H1 (cell line): ENCODE data around the gene BATF3. TPM values are rescaled to one million over a fixed set of nuclear protein-coding genes. Genes with fewer than 3 reads are reported as not detected.

Source experiments
- CTCF ChIA-PET: fragments of 300-600 bp; sonication (Branson Sonifier 250); formaldehyde crosslinking; loops from one replicate; lab custom pipeline; 2021; ENCODE audit not compliant: partially characterized antibody; lab: Charles Lee
- POLR2A ChIA-PET: fragments of 300-600 bp; sonication (Branson Sonifier 250); formaldehyde crosslinking; loops from one replicate; lab custom pipeline; 2021; ENCODE audit warnings: inconsistent platforms; ENCODE audit not compliant: partially characterized antibody; lab: Charles Lee
- DNase-seq, 2 experiments: peaks; one replicate each; pipeline versions ENCODE4 v3.0.0 to v3.0.0-alpha.2; 2010 to 2022; ENCODE audit warnings: low spot score in 2 of 2, low read depth in 1 of 2, mixed read lengths in 1 of 2
- FAIRE-seq: peaks from 2 replicates; lab custom pipeline; 2011; peaks lifted over from hg19 to GRCh38; lab: Jason Lieb, UNC
- H2AFZ ChIP-seq: 2 replicates; pipeline ENCODE4 v1.8.1; 2012; ENCODE audit warnings: low read length, inconsistent platforms
- H2AK5ac ChIP-seq: 2 replicates; pipeline ENCODE4 v1.6.1; 2013; ENCODE audit warnings: low read depth, low read length
- H2BK120ac ChIP-seq: replicated peaks from 2 replicates; pipeline ENCODE3; 2013; ENCODE audit warnings: low read depth, low read length, inconsistent platforms
- H2BK12ac ChIP-seq: 2 replicates; pipeline ENCODE4 v1.6.1; 2013; ENCODE audit warnings: low read depth, low read length
- H2BK15ac ChIP-seq: 2 replicates; pipeline ENCODE4 v1.6.1; 2013; ENCODE audit warnings: low read length
- H2BK20ac ChIP-seq: 2 replicates; pipeline ENCODE4 v1.6.1; 2013; ENCODE audit warnings: low read length
- H2BK5ac ChIP-seq: 2 replicates; pipeline ENCODE4 v1.6.1; 2013; ENCODE audit warnings: low read depth, low read length
- H3K14ac ChIP-seq: 2 replicates; pipeline ENCODE4 v1.6.1; 2013; ENCODE audit warnings: inconsistent platforms; ENCODE audit not compliant: insufficient read length
- H3K18ac ChIP-seq: 2 replicates; pipeline ENCODE4 v1.6.1; 2013; ENCODE audit warnings: low read length; ENCODE audit errors: extremely low read depth
- H3K23ac ChIP-seq: 2 replicates; pipeline ENCODE4 v1.6.1; 2013; ENCODE audit warnings: inconsistent platforms; ENCODE audit not compliant: insufficient read length
- H3K23me2 ChIP-seq: 2 replicates; pipeline ENCODE4 v1.6.1; 2013; ENCODE audit warnings: low read depth, low read length
- H3K27ac ChIP-seq: 2 replicates; pipeline ENCODE4 v1.6.1; 2011; ENCODE audit warnings: low read depth, low read length, inconsistent platforms
- H3K27me3 ChIP-seq, 4 experiments: replicated peaks in 1 of 4; 1 replicate in 1 of 4; 2 replicates in 3 of 4; pipeline versions ENCODE4 v1.6.1 to v1.8.1; 2011 to 2013; ENCODE audit warnings: low read length in 3 of 4, mild to moderate bottlenecking in 3 of 4, inconsistent platforms in 2 of 4, mixed read lengths in 2 of 4, moderate library complexity in 1 of 4; ENCODE audit not compliant: control insufficient read depth in 3 of 4, insufficient read depth in 3 of 4; ENCODE audit errors: extremely low read depth in 1 of 4
- H3K36me3 ChIP-seq, 4 experiments: 2 replicates each; pipeline versions ENCODE4 v1.6.1 to v1.8.1; 2011 to 2013; ENCODE audit warnings: mild to moderate bottlenecking in 4 of 4, low read length in 3 of 4, moderate library complexity in 2 of 4, control low read depth in 1 of 4, inconsistent platforms in 1 of 4; ENCODE audit not compliant: insufficient read depth in 4 of 4, control insufficient read depth in 2 of 4
- H3K4ac ChIP-seq: replicated peaks from 2 replicates; pipeline ENCODE3; 2013; ENCODE audit warnings: low read length, low read depth, mixed read lengths, inconsistent platforms; ENCODE audit not compliant: insufficient read length
- H3K4me1 ChIP-seq, 4 experiments: replicated peaks in 1 of 4; 1 replicate in 1 of 4; 2 replicates in 3 of 4; pipeline versions ENCODE4 v1.6.1 to v1.8.1; 2011 to 2013; ENCODE audit warnings: low read length in 3 of 4, inconsistent platforms in 2 of 4, mixed read lengths in 1 of 4; ENCODE audit not compliant: insufficient read depth in 4 of 4, control insufficient read depth in 3 of 4
- H3K4me2 ChIP-seq, 2 experiments: 2 replicates each; pipeline versions ENCODE4 v1.6.1 to v1.8.1; 2011 to 2013; ENCODE audit warnings: low read depth in 2 of 2, low read length in 2 of 2, control low read depth in 1 of 2, inconsistent platforms in 1 of 2, mild to moderate bottlenecking in 1 of 2; ENCODE audit not compliant: insufficient read depth in 1 of 2
- H3K4me3 ChIP-seq, 4 experiments: fragments of 200-600, 300-600 bp in 1 of 4; sonication (generic), shearing (Covaris generic), sonication (Bioruptor Twin) in 1 of 4; 2 replicates each; pipeline versions ENCODE4 v1.5.1 to v1.8.1; 2011 to 2016; ENCODE audit warnings: low read length in 4 of 4, low read depth in 3 of 4, control low read depth in 2 of 4, inconsistent platforms in 2 of 4, mild to moderate bottlenecking in 2 of 4, mixed read lengths in 1 of 4, moderate library complexity in 1 of 4; ENCODE audit not compliant: insufficient read depth in 2 of 4; ENCODE audit errors: extremely low read depth in 1 of 4
- H3K56ac ChIP-seq: replicated peaks from 2 replicates; pipeline ENCODE3; 2013; ENCODE audit warnings: low read depth, mild to moderate bottlenecking, mixed read lengths, low read length, inconsistent platforms; ENCODE audit not compliant: insufficient read length
- H3K79me1 ChIP-seq: 2 replicates; pipeline ENCODE4 v1.6.1; 2013; ENCODE audit warnings: low read depth, low read length, control low read depth
- H3K79me2 ChIP-seq, 2 experiments: 2 replicates each; pipeline versions ENCODE4 v1.6.1 to v1.8.1; 2012 to 2013; ENCODE audit warnings: low read length in 2 of 2, mild to moderate bottlenecking in 2 of 2, inconsistent platforms in 1 of 2; ENCODE audit not compliant: insufficient read depth in 2 of 2, control insufficient read depth in 1 of 2
- H3K9ac ChIP-seq, 4 experiments: replicated peaks in 1 of 4; 1 replicate in 1 of 4; 2 replicates in 3 of 4; pipeline versions ENCODE4 v1.6.1 to v1.8.1; 2011 to 2013; ENCODE audit warnings: low read depth in 3 of 4, low read length in 3 of 4, control low read depth in 2 of 4, mild to moderate bottlenecking in 2 of 4, moderate library complexity in 2 of 4, inconsistent platforms in 1 of 4; ENCODE audit errors: extremely low read depth in 1 of 4
- H3K9me3 ChIP-seq, 2 experiments: 2 replicates each; pipeline versions ENCODE4 v1.6.1 to v1.8.1; 2012 to 2013; ENCODE audit warnings: mild to moderate bottlenecking in 2 of 2, moderate library complexity in 2 of 2, control low read depth in 1 of 2, inconsistent platforms in 1 of 2, low read depth in 1 of 2, low read length in 1 of 2, mixed read lengths in 1 of 2; ENCODE audit not compliant: insufficient read depth in 2 of 2
- H4K20me1 ChIP-seq, 2 experiments: replicated peaks in 1 of 2; 2 replicates each; pipeline versions ENCODE3 to v1.8.1; 2011 to 2013; ENCODE audit warnings: inconsistent platforms in 2 of 2, low read length in 2 of 2, mild to moderate bottlenecking in 1 of 2; ENCODE audit not compliant: insufficient read depth in 2 of 2, control insufficient read depth in 1 of 2
- H4K5ac ChIP-seq: 2 replicates; pipeline ENCODE4 v1.6.1; 2013; ENCODE audit warnings: low read length, low read depth, mixed read lengths, inconsistent platforms; ENCODE audit not compliant: insufficient read length
- H4K8ac ChIP-seq: 2 replicates; pipeline ENCODE4 v1.8.0; 2013; ENCODE audit warnings: mild to moderate bottlenecking, moderate library complexity, low read length, inconsistent platforms; ENCODE audit not compliant: insufficient read depth; ENCODE audit errors: extremely low read depth
- H4K91ac ChIP-seq: replicated peaks from 2 replicates; pipeline ENCODE3; 2013; ENCODE audit warnings: low read length, mixed read lengths, inconsistent platforms; ENCODE audit not compliant: insufficient read length
- POU5F1 ChIP-seq: IDR thresholded peaks from 2 replicates; pipeline ENCODE4 v1.6.1; 2011; ENCODE audit warnings: low read depth, mild to moderate bottlenecking, low read length, moderate library complexity
- SIRT6 ChIP-seq: IDR thresholded peaks from one replicate; pipeline ENCODE4 v1.7.1; 2012; ENCODE audit warnings: low read length, inconsistent platforms
- TAF7 ChIP-seq: optimal IDR thresholded peaks from 2 replicates; pipeline ENCODE3; 2011; ENCODE audit warnings: low read depth, mild to moderate bottlenecking, inconsistent platforms, low read length, moderate library complexity, borderline replicate concordance
- TBP ChIP-seq: IDR thresholded peaks from 2 replicates; pipeline ENCODE4 v1.6.1; 2011; ENCODE audit warnings: low read depth, low read length, improper control_type of control experiment
- TEAD4 ChIP-seq: IDR thresholded peaks from 2 replicates; pipeline ENCODE4 v1.6.1; 2012; ENCODE audit warnings: low read depth, low read length, inconsistent platforms, mixed read lengths
- WGBS, 2 experiments: shearing (Covaris generic) in 1 of 2; methylation state at CpG; one replicate each; pipeline versions ENCODE4 v1.1.6 to v1.1.7; 2013 to 2015; ENCODE audit warnings: low lambda C conversion rate in 2 of 2, mixed read lengths in 2 of 2, inconsistent platforms in 1 of 2, low coverage in 1 of 2, missing lambda C conversion rate in 1 of 2; ENCODE audit not compliant: insufficient replicate concordance in 2 of 2, insufficient coverage in 1 of 2, insufficient read length in 1 of 2; ENCODE audit errors: extremely low coverage in 1 of 2, missing lambda C conversion rate in 1 of 2; 5-methylcytosine and 5-hydroxymethylcytosine counted together
- polyA plus RNA-seq, 7 experiments: library from polyadenylated mRNA; depleted of rRNA in 3 of 7; stranded (reverse) in 5 of 7; unstranded in 2 of 7; fragments of >200 nt in 5 of 7; fragments of 200-250 nt in 2 of 7; gene quantifications; 1 replicate in 5 of 7; 2 replicates in 1 of 7; 4 replicates in 1 of 7; pipeline versions ENCODE4 v1.2.1 to v1.2.3, GENCODE V29; 2011 to 2013; ENCODE audit warnings: missing spikeins in 2 of 7, mixed read lengths in 2 of 7
- total RNA-seq: library from RNA; stranded (reverse); fragmentation: NEBNext Ultra II Directional; extraction: Animal tissue kit (Norgen Biotek cat#: 25700); gene quantifications from 2 replicates; pipeline ENCODE4 v1.2.1, GENCODE V29; 2021

The BATF3 gene
- total and polyA plus RNA-seq, 2 of the 8 experiments (the other 6 are each of a cell fraction or from before 2014, with no cell fraction given) = 6.3 TPM

- peaks cover 5% of the 10 kb centered on the region; the same call in 1 of the 2 replicates for H3K23me2 ChIP-seq
- no peak overlapping the region for H2AFZ ChIP-seq
- no peak overlapping the region for H2BK120ac ChIP-seq
- no peak overlapping the region for H3K27ac ChIP-seq
- H3K18ac ChIP-seq = no peak overlapping the region
- CTCF ChIA-PET = interaction anchor here (1.6 kb wide), 1 partner anchor 8 kb away, joined by 3 read pairs; no protein-coding TSS in a partner anchor
- H3K27me3 ChIP-seq = peaks cover 0 to 2% (median 0%) of the 10 kb centered on the region in 4 experiments; a peak in 1 of 7 replicates
- no peak overlapping the region for H3K4me3 ChIP-seq
- peak in 1 of 2 experiments; percentile 33 for DNase-seq
- H3K4me2 ChIP-seq = no peak overlapping the region
- peaks cover 0 to 4% (median 1%) of the 10 kb centered on the region in 4 experiments; a peak in 4 of 7 replicates for H3K4me1 ChIP-seq
- H3K9ac ChIP-seq = no peak overlapping the region
- H3K14ac ChIP-seq = no peak overlapping the region
- 79% methylated on average over 2 of the region's 2 CpGs; no CpG with 5 or more reads in 1 of the 2 experiments for WGBS, 2 experiments
- H2BK15ac ChIP-seq = no peak overlapping the region
- no peaks in the 10 kb centered on the region for H3K79me2 ChIP-seq
- peaks cover 0 to 4% of the 10 kb centered on the region in 2 experiments for H4K20me1 ChIP-seq
- no peak overlapping the region for H3K23ac ChIP-seq
- no peaks in the 10 kb centered on the region for H3K79me1 ChIP-seq
- H2BK20ac ChIP-seq = no peak overlapping the region
- no peak overlapping the region for H4K8ac ChIP-seq
- H4K5ac ChIP-seq = no peak overlapping the region
- H3K9me3 ChIP-seq = no peaks in the 10 kb centered on the region
- POLR2A ChIA-PET = interaction anchor here (1.1 kb wide), 1 partner anchor 77 kb away, joined by 3 read pairs; the partner anchor contains the start of gene ATF3
- no peak overlapping the region for H2BK5ac ChIP-seq
- H2AK5ac ChIP-seq = no peak overlapping the region
- H3K56ac ChIP-seq = no peak overlapping the region
- no peak overlapping the region for H3K4ac ChIP-seq
- no peak overlapping the region for H2BK12ac ChIP-seq
- FAIRE-seq = no peak
- no peaks in the 10 kb centered on the region for H3K36me3 ChIP-seq
- TF ChIP-seq TEAD4 (no peak), SIRT6 (no peak), TAF7 (no peak), POU5F1 (no peak), TBP (no peak)
- no peak overlapping the region for H4K91ac ChIP-seq
Observed at GRCh38 chr1:212685429-212685828, 14.2 kb downstream of the BATF3 start.
